ENCODE measurements around the gene TYMP.
A peak's percentile ranks its signal among the peaks of the same experiment; 100 is the strongest.

TYMP gene

GRCh38 chr22:50490531-50491308 is 39.1 kb downstream of the TYMP start:
- CTCF ChIA-PET, result no interaction called here
- POLR2A ChIA-PET, result interaction anchor here (0.7 kb wide), 1 partner anchor 9 kb away, joined by 3 read pairs; no protein-coding TSS in a partner anchor
- no peak overlapping the region for H3K4me3 ChIP-seq (ENCODE audit: low read depth, low read length)

DNA sequence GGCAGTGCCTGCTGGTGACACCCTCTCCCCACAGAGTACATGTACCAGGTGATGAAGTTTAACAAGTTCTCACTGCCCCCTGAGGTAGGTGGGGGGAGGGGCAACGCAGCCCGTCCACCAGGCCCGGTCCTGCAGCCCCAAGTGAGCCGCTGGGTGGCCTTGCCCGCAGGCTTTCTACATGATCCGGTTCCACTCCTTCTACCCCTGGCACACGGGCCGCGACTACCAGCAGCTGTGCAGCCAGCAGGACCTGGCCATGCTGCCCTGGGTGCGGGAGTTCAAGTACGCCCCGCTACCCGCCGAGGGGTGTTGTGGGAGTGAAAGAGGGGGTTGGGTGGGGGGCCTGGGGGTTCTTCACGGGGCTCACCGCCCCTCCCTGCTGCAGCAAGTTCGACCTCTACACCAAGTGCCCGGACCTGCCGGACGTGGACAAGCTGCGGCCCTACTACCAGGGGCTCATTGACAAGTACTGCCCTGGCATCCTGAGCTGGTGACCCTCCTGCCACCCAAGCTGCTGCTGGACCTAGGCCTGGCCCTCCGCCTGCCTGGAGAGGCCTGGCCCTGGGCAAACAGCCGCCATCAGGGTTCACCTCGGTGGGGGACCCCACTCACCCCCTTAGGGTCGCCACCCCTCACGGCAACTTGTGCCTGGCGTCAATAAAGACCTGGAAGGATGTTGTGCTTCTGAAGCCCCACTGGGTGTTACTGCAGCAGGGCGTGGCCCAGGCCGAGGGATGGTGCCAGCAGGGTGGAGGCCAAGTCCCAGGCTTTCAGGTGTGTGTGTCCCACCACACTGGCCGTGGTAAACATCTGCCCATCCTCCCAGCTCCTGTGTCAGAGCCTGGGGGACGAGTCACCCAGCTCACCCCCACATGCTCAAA is 40.2 kb downstream of the TYMP start:
- CTCF ChIA-PET, result no interaction called here
- Histone ChIP-seq H3K4me3 (ENCODE audit: low read depth, low read length) (no peak overlapping the region), H3K4me1 (ENCODE audit: control insufficient read depth, insufficient read depth, low read length) (no peaks in the 10 kb centered on the region), H3K36me3 (ENCODE audit: control insufficient read depth in 2 of 2, insufficient read depth in 1 of 2, low read length in 2 of 2) (no peaks in the 10 kb centered on the region), H3K9me3 (ENCODE audit: control insufficient read depth, insufficient read depth, low read depth, low read length) (no peaks in the 10 kb centered on the region), H3K27ac (ENCODE audit: extremely low read depth, low read depth, low read length) (no peak overlapping the region)
- TF ChIP-seq, protein P1, sequence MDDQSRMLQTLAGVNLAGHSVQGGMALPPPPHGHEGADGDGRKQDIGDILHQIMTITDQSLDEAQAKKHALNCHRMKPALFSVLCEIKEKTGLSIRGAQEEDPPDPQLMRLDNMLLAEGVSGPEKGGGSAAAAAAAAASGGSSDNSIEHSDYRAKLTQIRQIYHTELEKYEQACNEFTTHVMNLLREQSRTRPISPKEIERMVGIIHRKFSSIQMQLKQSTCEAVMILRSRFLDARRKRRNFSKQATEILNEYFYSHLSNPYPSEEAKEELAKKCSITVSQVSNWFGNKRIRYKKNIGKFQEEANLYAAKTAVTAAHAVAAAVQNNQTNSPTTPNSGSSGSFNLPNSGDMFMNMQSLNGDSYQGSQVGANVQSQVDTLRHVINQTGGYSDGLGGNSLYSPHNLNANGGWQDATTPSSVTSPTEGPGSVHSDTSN (CRISPR knock-in tag; IDR thresholded peaks at IDR 0.05), result no peak
- POLR2A ChIA-PET, result interaction anchor here (0.7 kb wide), 1 partner anchor 10 kb away, joined by 3 read pairs; no protein-coding TSS in a partner anchor

More at GRCh38 chr22:50490531-50491308, 39.1 kb downstream of the TYMP start:
- no peaks in the 10 kb centered on the region for H3K9me3 ChIP-seq (ENCODE audit: control insufficient read depth, insufficient read depth, low read depth, low read length)
- TF ChIP-seq EGR2 (tag by site-specific recombination; IDR thresholded peaks at IDR 0.05; ENCODE audit: low read depth), result peak; percentile 8; the same call in 1 of the 2 replicates
- TF ChIP-seq ZNF600 (tag by site-specific recombination; IDR thresholded peaks at IDR 0.05), result no peak
- H3K27ac ChIP-seq (ENCODE audit: extremely low read depth, low read depth, low read length), result no peak overlapping the region
- no peaks in the 10 kb centered on the region for H3K36me3 ChIP-seq (ENCODE audit: control insufficient read depth in 2 of 2, insufficient read depth in 1 of 2, low read length in 2 of 2)
- no peaks in the 10 kb centered on the region for H3K4me1 ChIP-seq (ENCODE audit: control insufficient read depth, insufficient read depth, low read length)

GRCh38 chr22:50488886-50489285 is 40.9 kb downstream of the TYMP start:
- CTCF ChIA-PET, result no interaction called here
- POLR2A ChIA-PET, result no interaction called here
- TF ChIP-seq PRDM1 (tag by site-specific recombination; IDR thresholded peaks at IDR 0.05) (no peak), HOXD13 (CRISPR knock-in tag; IDR thresholded peaks at IDR 0.05; ENCODE audit: borderline replicate concordance) (no peak), ZNF580 (tag by site-specific recombination; IDR thresholded peaks at IDR 0.05) (no peak), ZBTB26 (tag by site-specific recombination; optimal IDR thresholded peaks at IDR 0.05) (no peak), SP3 (tag by site-specific recombination; IDR thresholded peaks at IDR 0.05) (no peak), ZNF623 (tag by site-specific recombination; IDR thresholded peaks at IDR 0.05) (no peak), ZNF302 (tag by site-specific recombination; IDR thresholded peaks at IDR 0.05; ENCODE audit: low read depth) (no peak), ZNF174 (tag by site-specific recombination; IDR thresholded peaks at IDR 0.05) (no peak), PATZ1 (tag by site-specific recombination; IDR thresholded peaks at IDR 0.05) (no peak), ZNF19 (tag by site-specific recombination; IDR thresholded peaks at IDR 0.05; ENCODE audit: low read depth) (no peak), GLIS1 (tag by site-specific recombination; IDR thresholded peaks at IDR 0.05) (no peak), ZNF223 (tag by site-specific recombination; IDR thresholded peaks at IDR 0.05) (no peak)
- TF ChIP-seq, protein P2, sequence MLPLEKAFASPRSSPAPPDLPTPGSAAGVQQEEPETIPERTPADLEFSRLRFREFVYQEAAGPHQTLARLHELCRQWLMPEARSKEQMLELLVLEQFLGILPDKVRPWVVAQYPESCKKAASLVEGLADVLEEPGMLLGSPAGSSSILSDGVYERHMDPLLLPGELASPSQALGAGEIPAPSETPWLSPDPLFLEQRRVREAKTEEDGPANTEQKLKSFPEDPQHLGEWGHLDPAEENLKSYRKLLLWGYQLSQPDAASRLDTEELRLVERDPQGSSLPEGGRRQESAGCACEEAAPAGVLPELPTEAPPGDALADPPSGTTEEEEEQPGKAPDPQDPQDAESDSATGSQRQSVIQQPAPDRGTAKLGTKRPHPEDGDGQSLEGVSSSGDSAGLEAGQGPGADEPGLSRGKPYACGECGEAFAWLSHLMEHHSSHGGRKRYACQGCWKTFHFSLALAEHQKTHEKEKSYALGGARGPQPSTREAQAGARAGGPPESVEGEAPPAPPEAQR (tag by site-specific recombination; IDR thresholded peaks at IDR 0.05), result no peak
- TF ChIP-seq, protein P1 (CRISPR knock-in tag; IDR thresholded peaks at IDR 0.05), result no peak

More at GRCh38 chr22:50488886-50489285, 40.9 kb downstream of the TYMP start:
- no peak overlapping the region for H3K4me3 ChIP-seq (ENCODE audit: low read depth, low read length)
- no peak overlapping the region for H3K27ac ChIP-seq (ENCODE audit: extremely low read depth, low read depth, low read length)
- H3K9me3 ChIP-seq (ENCODE audit: control insufficient read depth, insufficient read depth, low read depth, low read length), result no peaks in the 10 kb centered on the region
- H3K36me3 ChIP-seq (ENCODE audit: control insufficient read depth in 2 of 2, insufficient read depth in 1 of 2, low read length in 2 of 2), result no peaks in the 10 kb centered on the region
- no peaks in the 10 kb centered on the region for H3K4me1 ChIP-seq (ENCODE audit: control insufficient read depth, insufficient read depth, low read length)
